BLaER1 (cell line): Measurements from ENCODE around the gene CREBBP.

Experiments used
- H3K27ac ChIP-seq: shearing (Covaris generic); formaldehyde crosslinking; 2 replicates; pipeline ENCODE4 v1.8.1; 2022
- H3K27me3 ChIP-seq: shearing (Covaris generic); formaldehyde crosslinking; 2 replicates; pipeline ENCODE4 v1.8.1; 2022
- H3K36me3 ChIP-seq: shearing (Covaris generic); formaldehyde crosslinking; 2 replicates; pipeline ENCODE4 v1.8.1; 2022
- H3K4me1 ChIP-seq: shearing (Covaris generic); formaldehyde crosslinking; 2 replicates; pipeline ENCODE4 v1.8.1; 2022
- H3K4me2 ChIP-seq: shearing (Covaris generic); formaldehyde crosslinking; 2 replicates; pipeline ENCODE4 v1.8.1; 2022
- H3K4me3 ChIP-seq: shearing (Covaris generic); formaldehyde crosslinking; 2 replicates; pipeline ENCODE4 v1.8.1; 2022
- H3K9ac ChIP-seq: shearing (Covaris generic); formaldehyde crosslinking; 2 replicates; pipeline ENCODE4 v1.8.1; 2022
- H3K9me3 ChIP-seq: shearing (Covaris generic); formaldehyde crosslinking; 2 replicates; pipeline ENCODE4 v1.8.1; 2022
- H4K20me1 ChIP-seq: shearing (Covaris generic); formaldehyde crosslinking; 2 replicates; pipeline ENCODE4 v1.8.1; 2022
- Cebpa-rat ChIP-seq: shearing (Covaris generic); IDR thresholded peaks from 2 replicates; pipeline ENCODE4 v1.8.1; 2022

CREBBP gene

DNA sequence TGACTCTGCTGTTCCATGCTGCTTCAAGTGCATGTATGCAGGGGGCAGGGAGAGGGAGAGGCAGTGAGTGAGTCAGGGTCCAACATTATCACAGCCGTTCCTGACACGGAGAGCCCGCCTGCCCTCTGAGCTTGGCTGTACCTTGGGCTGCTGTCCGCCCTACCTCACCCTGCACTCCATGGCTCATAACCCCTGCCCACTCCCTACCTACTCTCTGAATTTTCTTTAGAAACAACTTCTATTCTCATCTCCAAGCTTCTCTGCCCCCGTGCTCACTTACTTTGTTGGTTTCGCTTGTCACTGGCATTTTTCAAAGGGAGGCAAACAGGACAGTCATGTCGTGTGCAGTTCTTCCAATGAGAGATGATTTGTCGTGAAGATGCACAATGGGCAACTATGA is 88.8 kb downstream of the CREBBP start:
- Histone ChIP-seq H3K27me3 (no peaks in the 10 kb centered on the region), H3K9me3 (no peaks in the 10 kb centered on the region), H3K9ac (no peak overlapping the region), H3K4me3 (no peak overlapping the region), H4K20me1 (peaks cover 100% of the 10 kb centered on the region), H3K36me3 (peaks cover 70% of the 10 kb centered on the region), H3K4me1 (peaks cover 64% of the 10 kb centered on the region), H3K4me2 (peak overlapping the region; percentile 70), H3K27ac (no peak overlapping the region)
- TF ChIP-seq Cebpa-rat = no peak

DNA sequence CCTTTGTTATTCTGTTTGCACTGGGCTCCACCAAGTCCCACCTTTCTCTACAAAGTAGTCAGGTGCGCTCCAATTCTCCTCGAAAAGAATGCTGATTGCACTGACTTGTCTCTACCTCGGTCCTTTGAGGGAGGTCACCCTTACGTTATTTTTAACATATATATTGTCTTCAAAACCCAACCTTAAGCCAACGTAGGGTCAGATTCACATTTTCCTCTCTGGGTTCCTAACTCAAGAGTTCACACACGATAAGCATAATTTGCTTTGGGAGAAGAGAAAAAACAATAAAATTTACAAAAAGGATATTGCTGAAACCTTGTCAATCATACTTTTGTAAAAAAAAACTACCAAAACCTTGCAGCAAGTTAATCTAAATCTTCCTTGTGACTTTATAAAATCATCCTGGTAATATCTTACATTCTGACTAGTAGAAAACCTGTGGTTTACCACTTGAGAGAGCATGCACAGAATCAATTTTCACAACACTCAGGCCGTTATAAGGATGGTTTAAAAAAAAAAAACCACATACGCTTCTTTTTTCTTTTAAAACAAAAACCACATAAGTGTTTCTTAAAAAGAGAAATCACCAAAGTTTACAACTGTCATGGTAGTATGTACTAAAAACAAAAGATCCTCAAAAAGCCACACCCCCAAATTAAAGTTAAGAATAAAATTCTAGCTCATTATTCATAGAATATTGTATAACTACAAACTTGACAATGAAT is 91.0 kb downstream of the CREBBP start:
- Histone ChIP-seq H3K9me3 (no peaks in the 10 kb centered on the region), H3K4me3 (no peak overlapping the region), H3K27me3 (no peaks in the 10 kb centered on the region), H4K20me1 (peaks cover 100% of the 10 kb centered on the region), H3K4me2 (peak overlapping the region; percentile 70), H3K36me3 (peaks cover 88% of the 10 kb centered on the region), H3K9ac (no peak overlapping the region), H3K4me1 (peaks cover 62% of the 10 kb centered on the region), H3K27ac (no peak overlapping the region)
- no peak for TF ChIP-seq Cebpa-rat

DNA sequence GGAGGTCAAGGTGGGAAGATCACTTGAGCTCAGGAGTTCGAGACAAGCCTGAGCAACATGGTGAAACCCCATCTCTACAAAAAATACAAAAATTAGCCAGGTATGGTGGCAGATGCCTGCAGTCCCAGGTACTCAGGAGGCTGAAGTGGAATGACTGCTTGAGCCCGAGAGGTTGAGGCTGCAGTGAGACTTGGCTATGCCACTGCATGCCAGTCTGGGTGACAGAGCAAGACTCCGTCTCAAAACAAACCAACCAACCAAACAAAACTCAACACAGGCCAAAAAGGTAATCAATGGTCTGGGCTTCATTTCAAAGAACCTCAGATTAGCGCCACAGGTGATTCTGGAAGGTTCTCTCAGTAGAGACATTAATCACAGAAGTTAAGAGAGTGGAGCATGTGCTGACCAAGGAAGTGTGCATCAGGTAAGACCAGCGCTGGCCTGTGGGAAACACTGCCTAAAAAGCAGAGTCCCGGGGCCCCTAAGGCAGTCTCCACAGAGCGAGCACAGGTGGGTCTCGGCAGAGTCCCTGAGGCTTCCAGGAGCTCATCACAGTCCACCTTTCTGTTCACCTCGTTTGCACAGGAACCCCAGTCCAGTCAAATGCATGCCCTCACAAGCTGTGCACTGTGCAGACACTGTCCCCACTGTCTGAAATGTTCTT is 91.7 kb downstream of the CREBBP start:
- no peaks in the 10 kb centered on the region for H3K27me3 ChIP-seq
- no peak overlapping the region for H3K27ac ChIP-seq
- peak overlapping the region; percentile 70 for H3K4me2 ChIP-seq

DNA sequence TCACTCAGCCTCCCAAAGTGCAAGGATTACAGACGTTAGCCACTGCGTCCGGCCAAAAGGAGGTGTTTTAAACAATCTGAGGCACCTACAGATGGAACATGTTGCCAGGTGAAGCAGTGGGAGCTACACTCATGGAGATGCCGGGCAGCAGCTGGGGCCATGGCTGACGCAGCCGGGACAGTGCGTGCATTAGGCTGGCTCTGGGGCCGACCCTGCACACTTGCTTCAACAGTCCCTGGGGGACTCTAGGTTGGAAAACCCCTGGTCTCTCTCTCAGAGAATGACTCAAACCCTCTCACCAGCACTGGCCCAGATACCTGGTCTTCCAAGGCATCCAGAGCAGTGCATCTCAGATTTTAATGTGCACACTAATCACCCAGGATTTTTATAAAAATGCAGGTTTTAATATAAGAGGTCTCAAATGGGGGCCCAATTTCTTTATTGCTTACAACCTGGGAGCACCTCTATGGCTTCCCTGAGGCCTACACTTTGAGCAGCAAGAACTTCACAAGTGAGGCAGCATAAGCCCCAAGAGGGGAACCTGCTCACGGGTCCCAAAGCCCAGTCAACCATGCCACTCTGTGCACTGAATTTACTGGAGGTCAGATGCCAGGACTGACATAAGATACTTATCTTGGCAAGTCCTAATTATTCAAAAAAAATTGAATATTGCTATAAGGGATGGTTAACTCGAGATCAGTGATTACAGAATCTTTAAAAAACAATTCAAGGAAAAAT is 92.4 kb downstream of the CREBBP start:
- H3K4me2 ChIP-seq = peak overlapping the region; percentile 70
- TF ChIP-seq Cebpa-rat = no peak
- peaks cover 100% of the 10 kb centered on the region for H4K20me1 ChIP-seq
- no peaks in the 10 kb centered on the region for H3K9me3 ChIP-seq
- peaks cover 89% of the 10 kb centered on the region for H3K36me3 ChIP-seq
- H3K27me3 ChIP-seq = no peaks in the 10 kb centered on the region
- H3K4me3 ChIP-seq = no peak overlapping the region
- 0 out of 2 replicates have a peak overlapping the region, but pooled peaks have one; percentile 38 for H3K9ac ChIP-seq
- H3K27ac ChIP-seq = no peak overlapping the region
- H3K4me1 ChIP-seq = peaks cover 56% of the 10 kb centered on the region

More for the DNA sequence above, 91.7 kb downstream of the CREBBP start:
- peaks cover 62% of the 10 kb centered on the region for H3K4me1 ChIP-seq
- H3K36me3 ChIP-seq = peaks cover 89% of the 10 kb centered on the region
- H4K20me1 ChIP-seq = peaks cover 100% of the 10 kb centered on the region
- H3K4me3 ChIP-seq = no peak overlapping the region
- H3K9ac ChIP-seq = no peak overlapping the region
- no peak for TF ChIP-seq Cebpa-rat
- no peaks in the 10 kb centered on the region for H3K9me3 ChIP-seq

DNA sequence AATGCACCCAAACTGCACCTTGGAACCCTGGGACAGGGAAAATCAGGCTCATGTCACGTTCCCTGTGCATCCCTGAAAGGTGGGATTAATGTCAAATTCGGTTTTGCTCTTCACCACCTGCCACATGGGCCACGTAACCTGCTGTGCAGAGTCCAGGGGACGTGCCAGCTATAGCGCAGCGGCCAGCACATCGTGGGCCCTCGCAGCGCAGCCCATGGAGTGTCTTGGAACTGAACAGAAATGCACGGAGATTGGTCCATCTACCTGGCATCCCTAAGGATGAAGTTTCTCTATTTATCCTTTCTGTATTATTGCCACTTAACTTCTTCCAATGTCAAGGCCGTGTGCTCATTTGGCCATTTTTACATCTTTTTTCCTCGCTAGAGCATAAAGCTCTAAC is 95.1 kb downstream of the CREBBP start:
- Histone ChIP-seq H3K4me2 (no peak overlapping the region), H3K9me3 (no peaks in the 10 kb centered on the region), H3K9ac (no peak overlapping the region), H3K36me3 (peaks cover 89% of the 10 kb centered on the region), H3K4me3 (no peak overlapping the region), H3K27ac (no peak overlapping the region), H3K4me1 (peaks cover 29% of the 10 kb centered on the region), H4K20me1 (peaks cover 99% of the 10 kb centered on the region), H3K27me3 (no peaks in the 10 kb centered on the region)
- no peak for TF ChIP-seq Cebpa-rat

DNA sequence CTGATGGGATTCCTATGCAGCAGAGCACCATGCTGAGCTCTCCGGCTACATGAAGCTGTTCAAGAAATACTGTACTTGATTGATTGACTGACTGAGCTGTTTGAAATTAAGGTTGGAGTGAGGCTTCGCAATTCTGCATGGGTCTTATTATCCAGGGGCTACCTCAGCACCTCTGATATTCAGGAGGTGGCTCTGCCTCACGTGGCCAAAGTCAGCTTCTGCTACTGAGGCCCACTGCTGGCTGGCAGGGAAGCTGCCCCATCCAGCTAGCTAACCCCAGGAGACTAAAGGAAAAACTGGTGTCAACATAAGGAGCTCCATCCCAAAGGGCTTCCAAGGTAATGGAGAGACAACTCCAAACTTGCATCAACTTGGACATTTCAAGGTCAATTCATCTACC is 97.0 kb downstream of the CREBBP start:
- H3K9me3 ChIP-seq = no peaks in the 10 kb centered on the region
- no peak overlapping the region for H3K4me3 ChIP-seq
- H3K27me3 ChIP-seq = no peaks in the 10 kb centered on the region
- H4K20me1 ChIP-seq = peaks cover 97% of the 10 kb centered on the region
- H3K36me3 ChIP-seq = peaks cover 97% of the 10 kb centered on the region
- TF ChIP-seq Cebpa-rat = no peak
- no peak overlapping the region for H3K27ac ChIP-seq
- no peak overlapping the region for H3K9ac ChIP-seq
- peaks cover 10% of the 10 kb centered on the region for H3K4me1 ChIP-seq
- no peak overlapping the region for H3K4me2 ChIP-seq

DNA sequence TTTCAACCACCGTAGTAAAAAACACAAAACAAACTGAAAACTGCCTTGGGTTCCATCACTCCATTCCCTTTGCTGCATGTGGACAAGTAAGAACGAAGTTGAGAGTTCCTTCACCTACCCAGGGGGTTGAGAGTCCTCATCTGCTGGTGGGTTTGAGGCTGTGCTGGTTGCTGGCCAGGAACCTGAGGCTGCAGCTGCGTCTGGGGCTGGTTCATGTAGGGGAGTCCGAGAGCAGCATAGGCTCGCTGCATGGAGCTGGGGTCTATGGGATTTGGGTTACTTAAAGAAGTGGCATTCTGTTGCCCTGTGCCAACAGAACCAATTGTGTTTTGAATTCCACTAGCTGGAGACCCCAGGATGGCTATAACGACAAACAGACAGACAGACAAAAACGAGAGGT is 97.9 kb downstream of the CREBBP start:
- H3K4me2 ChIP-seq = no peak overlapping the region
- H3K36me3 ChIP-seq = peaks cover 97% of the 10 kb centered on the region

DNA sequence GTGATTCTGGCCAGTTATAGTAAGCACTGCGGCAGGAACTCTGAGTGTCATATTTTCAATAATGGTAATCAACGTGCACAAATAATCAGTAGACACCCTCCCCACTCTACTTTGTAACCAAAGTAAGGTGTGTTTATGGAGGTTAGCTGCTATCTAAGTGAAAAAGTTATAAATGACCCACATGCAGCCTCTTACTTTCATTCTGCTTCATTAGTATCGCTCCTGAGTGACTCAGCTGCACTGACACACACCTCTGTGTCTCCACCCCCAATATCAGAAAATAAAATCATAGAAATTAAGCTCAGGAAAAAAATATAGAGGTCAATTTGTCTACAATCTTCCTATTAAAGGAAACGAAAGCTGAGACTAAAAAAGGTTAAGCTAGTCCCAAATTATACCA is 99.1 kb downstream of the CREBBP start:
- TF ChIP-seq Cebpa-rat = no peak
- H3K9me3 ChIP-seq = no peaks in the 10 kb centered on the region
- H3K4me1 ChIP-seq = no peaks in the 10 kb centered on the region
- H3K27ac ChIP-seq = no peak overlapping the region
- peaks cover 91% of the 10 kb centered on the region for H4K20me1 ChIP-seq
- H3K4me3 ChIP-seq = no peak overlapping the region
- H3K4me2 ChIP-seq = no peak overlapping the region
- peaks cover 97% of the 10 kb centered on the region for H3K36me3 ChIP-seq
- H3K9ac ChIP-seq = no peak overlapping the region
- no peaks in the 10 kb centered on the region for H3K27me3 ChIP-seq

More for the DNA sequence above, 97.9 kb downstream of the CREBBP start:
- H3K4me3 ChIP-seq = no peak overlapping the region
- H3K9me3 ChIP-seq = no peaks in the 10 kb centered on the region
- H3K4me1 ChIP-seq = peaks cover under 1% of the 10 kb centered on the region; the same call in 1 of the 2 replicates
- no peak for TF ChIP-seq Cebpa-rat
- no peak overlapping the region; the same call in 1 of the 2 replicates for H3K9ac ChIP-seq
- H4K20me1 ChIP-seq = peaks cover 96% of the 10 kb centered on the region
- H3K27me3 ChIP-seq = no peaks in the 10 kb centered on the region
- H3K27ac ChIP-seq = no peak overlapping the region

DNA sequence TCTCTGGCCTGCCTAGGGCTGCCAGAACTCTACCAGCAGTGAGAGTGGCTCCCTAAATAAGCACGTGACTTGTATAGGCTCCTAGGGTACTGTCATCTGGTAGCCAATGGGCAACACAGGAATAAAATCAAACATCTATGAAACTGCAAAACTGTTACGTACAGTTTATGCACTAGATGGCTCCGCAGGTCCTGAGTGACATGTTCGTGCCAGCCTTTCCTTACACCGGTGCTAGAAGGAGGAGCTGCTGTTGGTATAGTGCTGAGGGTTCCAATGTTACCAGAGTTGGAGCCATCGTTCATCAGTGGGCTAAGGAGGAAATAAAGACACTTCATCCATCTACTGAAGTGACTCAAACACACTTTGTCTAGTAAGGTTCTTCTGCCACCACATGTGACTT is 99.9 kb downstream of the CREBBP start:
- H3K4me1 ChIP-seq = peaks cover 2% of the 10 kb centered on the region
- H3K9ac ChIP-seq = no peak overlapping the region
- no peak overlapping the region for H3K4me3 ChIP-seq
- H3K4me2 ChIP-seq = no peak overlapping the region
- H3K36me3 ChIP-seq = peaks cover 97% of the 10 kb centered on the region
- TF ChIP-seq Cebpa-rat = no peak
- no peaks in the 10 kb centered on the region for H3K9me3 ChIP-seq
- no peak overlapping the region for H3K27ac ChIP-seq
- H3K27me3 ChIP-seq = no peaks in the 10 kb centered on the region
- peaks cover 91% of the 10 kb centered on the region for H4K20me1 ChIP-seq

DNA sequence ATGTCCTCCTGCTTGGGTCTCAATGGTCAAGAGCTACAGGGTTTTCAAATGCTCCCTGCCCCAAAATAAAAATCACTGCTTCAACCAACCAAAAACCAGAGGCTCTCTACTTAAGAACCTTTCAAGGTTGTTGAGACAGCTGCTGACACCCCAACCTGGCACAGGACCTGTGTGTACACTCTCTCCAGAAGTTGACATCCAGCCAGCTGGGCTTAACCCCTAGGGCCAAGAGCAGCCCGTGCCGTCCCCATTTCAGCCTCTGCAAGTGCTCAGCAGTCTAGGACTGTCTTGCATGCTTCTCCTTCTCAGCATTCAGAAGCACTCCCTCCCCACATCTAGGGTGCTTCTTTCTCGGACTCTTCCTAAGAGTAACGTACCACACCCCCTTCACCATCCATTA is 104.2 kb downstream of the CREBBP start:
- no peak overlapping the region for H3K4me2 ChIP-seq
- TF ChIP-seq Cebpa-rat = no peak
- H4K20me1 ChIP-seq = peaks cover 82% of the 10 kb centered on the region
- peaks cover 17% of the 10 kb centered on the region for H3K4me1 ChIP-seq
- no peak overlapping the region for H3K27ac ChIP-seq
- peaks cover 100% of the 10 kb centered on the region for H3K36me3 ChIP-seq
- H3K27me3 ChIP-seq = no peaks in the 10 kb centered on the region
- H3K9ac ChIP-seq = no peak overlapping the region
- no peaks in the 10 kb centered on the region for H3K9me3 ChIP-seq
- no peak overlapping the region for H3K4me3 ChIP-seq
